ENCODE measurements around the gene ZBTB1. TPM values are rescaled to one million over a fixed set of nuclear protein-coding genes. Genes with fewer than 3 reads are reported as not detected.
A peak's percentile ranks its signal among the peaks of the same experiment; 100 is the strongest.

Gene ZBTB1
- total RNA-seq = 10 to 100 TPM; 43.3 to 43.9 TPM

DNA sequence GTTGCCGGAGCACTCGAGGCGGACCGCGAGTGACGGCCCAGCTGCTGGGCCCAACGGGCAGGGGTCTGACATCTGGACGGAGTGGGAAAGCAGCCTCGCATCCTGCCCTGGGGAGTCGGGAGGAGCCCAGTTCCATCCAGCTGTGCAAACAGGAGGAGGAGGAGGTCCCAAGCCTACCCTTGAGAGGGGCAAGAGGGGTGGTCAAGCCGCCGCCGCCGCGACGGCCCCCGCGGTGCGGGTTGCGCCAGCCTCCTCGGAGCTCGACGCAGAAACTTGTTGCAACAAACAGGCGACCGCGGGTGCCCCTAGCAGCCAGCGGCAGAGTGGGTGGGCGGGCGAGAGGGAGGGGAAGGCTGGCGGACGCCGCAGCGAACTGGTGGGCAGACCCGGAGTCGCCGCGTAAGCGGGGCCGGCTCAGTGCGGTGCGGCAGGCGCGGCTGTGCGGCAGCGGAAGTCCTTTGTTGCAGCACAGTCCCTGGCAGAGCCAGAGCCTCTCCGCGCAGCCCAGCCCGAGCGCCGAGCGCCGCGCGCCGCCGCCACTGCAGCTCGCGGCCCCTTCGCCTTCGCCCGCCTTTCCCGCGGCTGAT, at the start of gene ZBTB1:
ZBTB1 (plus strand) TSS at position 461 of the 587 bp plus-strand sequence. CDS start 16,735 bp downstream, outside the sequence.
- peaks cover 4% of the 10 kb centered on the region for H3K27me3 Mint-ChIP-seq
- H3K4me1 Mint-ChIP-seq = peaks cover 58% of the 10 kb centered on the region
- DNase-seq = peak; percentile 89
- H3K36me3 Mint-ChIP-seq = peaks cover 58% of the 10 kb centered on the region
- H3K9me3 Mint-ChIP-seq = no peaks in the 10 kb centered on the region
- H3K4me3 Mint-ChIP-seq = peak within 1 kb of the TSS; percentile 93
- peak within 1 kb of the TSS; percentile 100 for H3K27ac Mint-ChIP-seq

DNA sequence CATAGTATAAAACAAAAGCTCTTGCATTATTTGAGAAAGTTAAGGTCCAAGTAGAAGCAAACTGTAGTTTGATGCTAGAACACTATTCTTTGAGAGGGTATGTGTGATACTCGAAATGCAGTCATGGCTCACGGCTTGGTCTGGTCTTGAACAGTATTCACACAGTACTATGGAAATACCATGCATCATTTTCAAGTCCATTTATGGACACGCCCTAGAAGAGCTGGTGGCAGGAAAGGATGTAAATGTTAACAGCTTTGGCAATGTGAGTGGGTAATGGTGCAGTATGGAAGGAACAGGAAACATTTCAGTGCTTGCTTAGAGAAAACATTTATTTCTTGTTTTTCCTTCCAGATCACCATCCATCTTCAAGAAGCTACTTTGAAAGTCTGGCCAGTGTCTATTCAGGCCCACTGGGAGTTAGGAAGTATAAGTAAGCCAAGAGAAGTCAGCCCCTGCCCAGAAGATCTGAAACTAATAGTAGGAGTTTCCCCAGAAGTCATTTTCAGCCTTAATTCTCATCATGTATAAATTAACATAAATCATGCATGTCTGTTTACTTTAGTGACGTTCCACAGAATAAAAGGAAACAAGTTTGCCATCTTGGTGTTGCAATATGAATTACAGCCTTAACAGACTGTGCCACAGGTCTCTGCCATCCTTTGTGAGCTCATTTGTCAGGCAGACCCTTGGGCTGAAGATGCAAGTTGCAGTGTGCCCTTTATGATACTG, 45.0 kb upstream of the ZBTB1 start:
- no peaks in the 10 kb centered on the region for H3K9me3 Mint-ChIP-seq
- H3K4me1 Mint-ChIP-seq = peaks cover 20% of the 10 kb centered on the region
- H3K27ac Mint-ChIP-seq = peak overlapping the region; percentile 9
- no peak overlapping the region for H3K4me3 Mint-ChIP-seq
- H3K27me3 Mint-ChIP-seq = no peaks in the 10 kb centered on the region
- peaks cover 30% of the 10 kb centered on the region for H3K36me3 Mint-ChIP-seq
- DNase-seq = no peak

GRCh38 chr14:64461221-64461620, 43.3 kb upstream of the ZBTB1 start:
- Mint-ChIP-seq H3K4me3 (no peak overlapping the region), H3K27me3 (no peaks in the 10 kb centered on the region), H3K36me3 (peaks cover 29% of the 10 kb centered on the region), H3K9me3 (no peaks in the 10 kb centered on the region), H3K4me1 (peaks cover 26% of the 10 kb centered on the region), H3K27ac (no peak overlapping the region)
- DNase-seq = no peak

GRCh38 chr14:64463195-64463594, 41.4 kb upstream of the ZBTB1 start:
- H3K4me3 Mint-ChIP-seq = no peak overlapping the region
- peaks cover 38% of the 10 kb centered on the region for H3K4me1 Mint-ChIP-seq
- no peaks in the 10 kb centered on the region for H3K27me3 Mint-ChIP-seq
- DNase-seq = no peak
- H3K36me3 Mint-ChIP-seq = peaks cover 24% of the 10 kb centered on the region
- no peak overlapping the region for H3K27ac Mint-ChIP-seq
- H3K9me3 Mint-ChIP-seq = no peaks in the 10 kb centered on the region

DNA sequence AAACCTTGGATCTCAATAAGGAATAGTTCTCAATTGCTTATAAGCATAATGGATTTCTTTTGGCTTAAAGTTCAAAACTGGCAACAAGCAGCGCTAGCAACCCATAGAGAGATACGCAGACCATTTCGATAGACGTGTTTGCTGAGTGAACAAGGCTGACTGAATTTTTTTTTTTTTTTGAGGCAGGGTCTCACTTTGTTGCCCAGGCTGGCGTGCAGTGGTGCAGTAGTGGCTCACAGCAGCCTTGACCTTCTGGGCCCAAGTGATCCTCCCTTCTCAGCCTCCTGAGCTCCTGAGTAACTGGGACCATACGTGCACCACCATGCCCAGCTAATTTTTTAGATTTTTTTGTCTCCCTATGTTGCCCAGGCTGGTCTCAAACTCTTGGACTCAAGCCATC, 40.7 kb upstream of the ZBTB1 start:
- Mint-ChIP-seq H3K27ac (no peak overlapping the region), H3K27me3 (no peaks in the 10 kb centered on the region), H3K9me3 (no peaks in the 10 kb centered on the region), H3K4me1 (peaks cover 44% of the 10 kb centered on the region), H3K36me3 (peaks cover 19% of the 10 kb centered on the region), H3K4me3 (no peak overlapping the region)
- no peak for DNase-seq

DNA sequence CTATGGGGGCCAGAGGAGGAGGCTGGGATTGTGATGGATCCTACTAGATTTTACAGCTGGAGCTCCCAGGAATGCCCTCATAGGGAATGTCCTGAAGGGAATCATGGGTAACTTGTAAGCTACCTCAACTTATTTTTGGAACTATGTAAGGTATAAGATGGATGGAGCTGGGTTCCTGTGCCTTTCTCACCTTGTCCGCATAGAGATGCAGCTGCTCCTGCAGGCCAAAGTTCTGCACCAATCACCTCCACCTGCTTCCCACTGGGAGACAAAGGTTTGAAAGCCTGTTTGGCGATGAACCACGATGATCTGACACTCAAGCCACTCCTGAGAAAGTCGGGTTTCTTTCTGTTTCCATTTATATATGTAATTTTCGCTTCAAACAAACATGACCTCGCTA, 39.9 kb upstream of the ZBTB1 start:
- peak overlapping the region; percentile 48 for H3K27ac Mint-ChIP-seq
- H3K4me3 Mint-ChIP-seq = peak overlapping the region; percentile 84
- no peaks in the 10 kb centered on the region for H3K9me3 Mint-ChIP-seq
- H3K27me3 Mint-ChIP-seq = no peaks in the 10 kb centered on the region
- peaks cover 43% of the 10 kb centered on the region for H3K4me1 Mint-ChIP-seq
- peaks cover 13% of the 10 kb centered on the region for H3K36me3 Mint-ChIP-seq
- no peak for DNase-seq

DNA sequence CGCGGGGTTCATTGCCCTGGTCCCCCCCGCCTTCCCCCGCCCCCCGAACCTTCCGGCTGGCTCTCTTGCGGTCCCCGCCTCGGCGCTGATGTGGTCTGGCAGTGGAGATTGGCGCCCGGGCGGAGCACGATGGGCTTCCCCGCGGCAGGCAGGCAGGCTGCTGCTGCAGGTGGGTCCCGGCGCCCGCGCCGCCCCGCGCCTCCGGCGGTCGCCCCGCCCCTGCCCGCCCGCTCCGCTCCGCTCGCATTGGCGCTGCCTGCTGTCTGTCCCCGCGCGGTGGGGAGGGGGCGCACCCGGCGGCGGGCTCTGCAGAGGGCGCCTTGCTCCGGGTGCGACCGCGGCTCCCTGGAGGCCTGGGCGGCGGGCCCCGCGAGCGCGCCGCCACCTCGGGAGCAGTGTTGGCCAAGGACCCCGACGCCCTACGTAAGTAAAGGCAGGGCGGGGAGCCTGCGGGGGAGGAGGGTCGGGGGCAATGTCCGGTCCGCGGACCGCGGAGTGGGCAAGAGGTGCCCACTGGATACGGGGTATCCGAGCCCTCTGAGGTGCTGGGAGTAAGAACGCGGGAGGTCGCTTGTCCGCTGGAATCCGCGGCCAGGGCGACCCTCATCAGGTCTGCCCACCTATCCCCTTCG, 39.3 kb upstream of the ZBTB1 start, which contains the start of gene AKAP5:
AKAP5 (plus strand) TSS at position 309 of the 632 bp plus-strand sequence. CDS start 2,896 bp downstream, outside the sequence.
- peak within 1 kb of the TSS; percentile 74 for H3K27ac Mint-ChIP-seq
- no peaks in the 10 kb centered on the region for H3K9me3 Mint-ChIP-seq
- DNase-seq = peak; percentile 73
- H3K4me3 Mint-ChIP-seq = peak within 1 kb of the TSS; percentile 84
- no peaks in the 10 kb centered on the region for H3K27me3 Mint-ChIP-seq
- H3K4me1 Mint-ChIP-seq = peaks cover 42% of the 10 kb centered on the region
- H3K36me3 Mint-ChIP-seq = peaks cover 8% of the 10 kb centered on the region

- DNase-seq = no peak
- Mint-ChIP-seq H3K27me3 (no peaks in the 10 kb centered on the region), H3K4me1 (peaks cover 42% of the 10 kb centered on the region), H3K9me3 (no peaks in the 10 kb centered on the region), H3K36me3 (peaks cover 7% of the 10 kb centered on the region), H3K4me3 (peak overlapping the region; percentile 78), H3K27ac (peak overlapping the region; percentile 74)
These were observed 38.6 kb upstream of the ZBTB1 start for GRCh38 chr14:64465831-64466554.

- Mint-ChIP-seq H3K36me3 (peaks cover 7% of the 10 kb centered on the region), H3K27me3 (no peaks in the 10 kb centered on the region), H3K27ac (no peak overlapping the region), H3K4me1 (peaks cover 48% of the 10 kb centered on the region), H3K9me3 (no peaks in the 10 kb centered on the region), H3K4me3 (no peak overlapping the region)
- no peak for DNase-seq
These were observed 37.5 kb upstream of the ZBTB1 start for GRCh38 chr14:64467101-64467500.

- Mint-ChIP-seq H3K4me3 (no peak overlapping the region), H3K27me3 (no peaks in the 10 kb centered on the region), H3K9me3 (no peaks in the 10 kb centered on the region), H3K27ac (no peak overlapping the region), H3K4me1 (peaks cover 48% of the 10 kb centered on the region), H3K36me3 (peaks cover 7% of the 10 kb centered on the region)
- DNase-seq = no peak
These were observed 37.0 kb upstream of the ZBTB1 start for GRCh38 chr14:64467566-64467965.

DNA sequence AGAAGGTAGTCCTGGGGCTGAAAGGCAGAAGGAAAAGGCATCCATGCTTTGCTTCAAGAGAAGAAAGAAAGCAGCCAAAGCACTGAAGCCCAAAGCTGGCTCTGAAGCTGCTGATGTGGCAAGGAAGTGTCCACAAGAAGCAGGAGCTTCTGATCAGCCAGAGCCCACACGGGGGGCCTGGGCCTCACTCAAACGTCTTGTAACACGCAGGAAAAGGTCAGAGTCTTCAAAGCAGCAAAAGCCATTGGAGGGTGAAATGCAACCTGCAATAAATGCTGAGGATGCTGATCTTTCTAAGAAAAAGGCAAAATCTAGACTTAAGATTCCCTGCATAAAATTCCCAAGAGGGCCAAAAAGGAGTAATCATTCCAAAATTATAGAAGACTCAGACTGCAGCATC, 36.1 kb upstream of the ZBTB1 start:
- Mint-ChIP-seq H3K9me3 (no peaks in the 10 kb centered on the region), H3K27ac (no peak overlapping the region), H3K27me3 (no peaks in the 10 kb centered on the region), H3K4me1 (peaks cover 49% of the 10 kb centered on the region), H3K36me3 (peaks cover 7% of the 10 kb centered on the region), H3K4me3 (no peak overlapping the region)
- DNase-seq = no peak

GRCh38 chr14:64474041-64474440, 30.5 kb upstream of the ZBTB1 start:
- peaks cover 30% of the 10 kb centered on the region for H3K4me1 Mint-ChIP-seq
- DNase-seq = no peak
- no peaks in the 10 kb centered on the region for H3K27me3 Mint-ChIP-seq
- no peak overlapping the region for H3K4me3 Mint-ChIP-seq
- no peak overlapping the region for H3K27ac Mint-ChIP-seq
- H3K9me3 Mint-ChIP-seq = no peaks in the 10 kb centered on the region
- H3K36me3 Mint-ChIP-seq = peaks cover 9% of the 10 kb centered on the region

- Mint-ChIP-seq H3K36me3 (peaks cover 8% of the 10 kb centered on the region), H3K9me3 (no peaks in the 10 kb centered on the region), H3K4me1 (peaks cover 26% of the 10 kb centered on the region), H3K4me3 (no peak overlapping the region), H3K27ac (no peak overlapping the region), H3K27me3 (no peaks in the 10 kb centered on the region)
- DNase-seq = no peak
These were observed 29.9 kb upstream of the ZBTB1 start for GRCh38 chr14:64474698-64475097.

DNA sequence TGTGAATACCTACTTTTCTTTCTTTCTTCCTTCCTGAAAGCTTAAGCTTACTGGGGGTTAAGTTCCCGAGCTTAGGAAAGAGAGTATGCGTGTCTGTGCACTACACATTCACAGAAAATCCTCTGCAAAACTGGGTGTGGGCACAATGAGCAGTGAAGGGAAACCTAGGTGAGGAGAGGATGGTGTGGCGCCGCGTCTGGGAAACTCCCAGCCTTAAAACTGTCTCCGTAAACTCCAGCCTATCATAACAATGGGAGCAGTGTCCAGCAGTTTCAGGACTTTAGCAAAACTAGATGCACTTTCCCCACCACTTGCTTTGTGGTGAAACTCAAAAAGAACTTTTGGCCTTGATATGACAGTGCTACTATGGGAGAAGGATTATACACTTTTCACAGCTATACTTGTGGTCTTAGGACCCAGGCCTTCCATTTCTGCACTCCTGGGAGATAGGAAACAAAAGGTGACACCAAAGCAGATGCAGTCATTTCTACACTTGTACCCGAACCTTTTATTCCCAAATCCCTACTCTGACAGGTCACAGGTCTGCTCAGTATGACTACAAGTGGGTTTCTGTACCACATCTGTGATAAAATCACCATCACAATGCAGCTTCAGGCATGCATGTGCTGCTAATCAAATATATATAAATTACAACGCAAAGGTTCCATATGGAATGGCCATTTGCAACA, 28.8 kb upstream of the ZBTB1 start:
- Mint-ChIP-seq H3K4me1 (peaks cover 24% of the 10 kb centered on the region), H3K27ac (no peak overlapping the region), H3K36me3 (peaks cover 10% of the 10 kb centered on the region), H3K27me3 (no peaks in the 10 kb centered on the region), H3K9me3 (no peaks in the 10 kb centered on the region), H3K4me3 (no peak overlapping the region)
- no peak for DNase-seq

Measured in activated naive CD8-positive, alpha-beta T cell treated with anti-CD3 and anti-CD28 coated beads for 36 hours (primary cell).